HG02870 (cell line): ENCODE results near the gene P4HA2.

ENCODE experiments used
- ATAC-seq: cut with Tn5 transposase; IDR thresholded peaks from one replicate; pipeline ENCODE4 v1.9.1; 2021; ENCODE audit warnings: mild to moderate bottlenecking, moderate library complexity; ENCODE audit not compliant: unreplicated experiment

Gene P4HA2

DNA sequence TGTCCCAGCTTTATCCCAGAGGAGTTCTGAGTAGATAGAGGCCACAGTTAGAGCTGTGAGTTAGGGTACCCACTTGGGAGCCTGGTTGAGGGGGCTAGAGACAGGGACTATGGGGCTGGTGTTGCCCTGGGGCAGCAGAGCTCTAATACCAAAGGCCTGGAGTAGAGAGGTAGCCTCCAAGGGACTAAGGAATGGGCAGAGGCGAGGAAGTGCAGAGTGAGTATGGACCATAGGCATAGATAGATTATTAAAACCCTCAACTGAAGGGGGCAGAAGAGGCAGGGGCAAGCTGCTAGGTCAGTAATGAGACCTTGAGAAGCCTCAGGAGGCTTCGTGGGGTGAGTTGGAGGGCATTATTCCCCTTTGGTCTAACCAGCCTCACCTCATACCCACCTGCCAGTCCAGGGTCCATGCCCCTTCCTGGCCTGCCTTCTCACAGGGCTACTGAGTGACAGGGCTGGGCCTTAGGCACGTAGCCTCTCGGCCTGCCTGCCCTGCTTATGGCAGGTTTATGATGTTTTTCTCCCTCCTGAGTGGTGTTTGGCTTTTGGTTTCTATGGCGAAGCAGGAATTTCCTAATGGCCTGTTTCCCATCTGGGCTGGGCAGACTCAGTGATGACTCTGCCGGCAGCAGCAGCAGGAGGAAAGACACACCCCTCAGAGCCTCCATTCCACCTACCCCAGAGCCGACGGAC, 37.8 kb upstream of the P4HA2 start:
- ATAC-seq = no peak

- no peak for ATAC-seq
These were observed 37.1 kb upstream of the P4HA2 start for GRCh38 chr5:132264546-132265335.

- ATAC-seq = no peak
These were observed 36.1 kb upstream of the P4HA2 start for GRCh38 chr5:132263548-132264261.

DNA sequence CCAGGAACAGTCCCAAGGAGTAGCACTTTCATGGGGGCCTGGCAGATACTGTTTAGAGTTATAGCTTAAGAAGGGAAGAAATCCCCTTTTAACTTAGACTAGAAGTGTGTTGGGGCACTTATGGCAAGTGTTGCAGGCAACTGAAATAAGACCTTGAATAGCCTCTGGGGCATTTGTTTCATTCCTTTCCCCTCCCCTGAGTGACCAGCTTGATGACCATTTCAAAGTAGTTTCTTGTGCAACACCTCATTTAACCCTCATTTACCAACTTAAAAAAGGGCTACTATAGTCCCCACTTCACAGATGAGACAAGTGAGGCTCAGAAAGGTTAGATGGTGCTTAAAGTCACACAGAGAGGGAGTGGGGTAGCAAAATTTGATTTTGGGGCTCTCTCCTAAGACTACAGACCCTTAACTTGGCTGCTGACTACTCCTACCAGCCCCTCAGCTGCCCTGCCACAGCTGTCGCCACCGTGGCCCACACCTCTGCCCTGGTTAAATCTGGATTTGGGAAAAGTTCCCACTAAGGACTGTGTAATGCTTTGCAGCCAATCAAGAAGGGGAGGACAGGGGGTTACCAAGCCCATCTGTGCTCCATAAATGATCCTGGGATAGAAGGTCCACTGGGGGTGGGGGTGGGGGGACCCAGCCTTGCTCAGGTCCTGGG, 35.4 kb upstream of the P4HA2 start:
- ATAC-seq = no peak

DNA sequence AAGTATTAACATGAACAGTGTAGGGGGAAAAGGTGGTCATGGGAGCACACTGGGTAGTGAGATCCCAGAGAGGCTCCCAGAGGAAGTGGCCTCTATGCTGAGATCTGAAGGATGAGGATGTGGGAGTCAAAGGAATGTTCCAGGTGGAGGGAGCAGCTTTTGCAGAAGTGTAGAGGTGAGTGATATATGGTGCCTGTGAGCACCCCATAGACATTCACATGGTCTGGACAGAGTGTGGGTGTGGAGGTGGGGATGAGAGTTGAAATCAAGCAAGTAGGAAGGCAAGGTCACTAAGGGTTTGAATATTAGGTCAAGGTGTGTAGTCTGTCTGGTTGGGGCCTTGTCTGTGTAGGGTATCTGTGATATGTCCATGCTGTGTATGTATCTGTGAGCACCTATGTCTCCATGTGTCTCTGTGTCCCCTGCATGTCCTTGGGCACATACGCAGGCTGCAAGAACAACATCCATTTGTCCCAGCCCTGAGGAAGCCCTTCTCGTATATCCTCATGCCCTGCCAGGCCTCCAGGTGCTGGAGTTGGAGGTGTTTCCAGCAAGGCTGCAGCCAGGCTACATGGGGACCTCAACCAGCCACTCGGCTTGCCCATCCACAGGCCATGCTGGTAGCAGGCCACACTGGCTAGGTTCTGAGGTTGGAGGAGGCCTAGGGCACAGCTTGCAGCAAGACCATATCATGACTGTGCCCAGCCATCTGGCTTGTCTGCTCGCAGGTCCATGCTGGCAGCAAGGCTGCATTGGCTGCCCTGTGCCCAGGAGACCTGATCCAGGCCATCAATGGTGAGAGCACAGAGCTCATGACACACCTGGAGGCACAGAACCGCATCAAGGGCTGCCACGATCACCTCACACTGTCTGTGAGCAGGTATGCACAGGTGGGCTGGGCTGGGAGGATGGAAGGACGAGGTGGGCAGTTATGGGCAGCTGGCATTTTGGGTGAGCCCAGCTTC, 34.5 kb upstream of the P4HA2 start:
- no peak for ATAC-seq

DNA sequence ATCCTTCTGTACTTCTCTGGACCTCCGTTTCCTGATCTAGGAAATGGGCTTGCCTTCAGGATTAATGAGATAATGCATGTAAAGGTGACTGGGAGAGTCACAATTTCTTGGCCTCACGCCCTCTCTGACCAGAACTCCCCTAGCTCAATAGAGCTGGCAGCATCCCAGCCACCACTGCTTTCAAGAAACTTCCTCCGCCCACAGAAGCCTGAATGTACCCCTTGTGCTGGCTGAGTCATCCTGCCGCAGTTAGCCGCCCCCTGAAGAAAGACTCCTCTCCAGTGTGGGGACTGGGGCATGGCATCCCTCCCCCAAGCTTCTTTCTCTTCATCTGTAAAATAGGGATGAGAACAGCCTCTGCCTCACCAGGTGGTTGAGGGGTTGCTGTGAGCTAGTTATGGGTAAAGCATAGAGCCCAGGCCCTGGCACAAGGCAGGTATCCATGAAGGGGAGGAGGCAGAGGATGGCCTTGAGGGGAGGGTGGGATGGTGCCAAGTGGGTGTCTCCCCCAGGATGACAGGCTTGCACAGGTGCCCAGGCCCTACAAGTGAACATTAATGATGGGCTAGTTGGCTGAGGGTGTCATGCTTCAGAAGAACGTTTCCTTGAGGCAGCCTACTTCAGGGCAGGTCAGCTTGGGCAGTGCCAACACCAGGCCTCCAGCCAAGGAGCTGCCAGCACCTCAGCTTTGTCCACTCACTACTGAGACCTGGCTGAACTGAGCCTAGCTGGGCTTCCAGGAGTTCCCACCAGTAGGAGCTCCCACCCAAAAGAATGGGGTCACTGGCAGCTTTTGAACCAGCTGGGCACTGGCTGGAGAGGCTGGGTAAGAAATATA, 33.3 kb upstream of the P4HA2 start:
- ATAC-seq = no peak

DNA sequence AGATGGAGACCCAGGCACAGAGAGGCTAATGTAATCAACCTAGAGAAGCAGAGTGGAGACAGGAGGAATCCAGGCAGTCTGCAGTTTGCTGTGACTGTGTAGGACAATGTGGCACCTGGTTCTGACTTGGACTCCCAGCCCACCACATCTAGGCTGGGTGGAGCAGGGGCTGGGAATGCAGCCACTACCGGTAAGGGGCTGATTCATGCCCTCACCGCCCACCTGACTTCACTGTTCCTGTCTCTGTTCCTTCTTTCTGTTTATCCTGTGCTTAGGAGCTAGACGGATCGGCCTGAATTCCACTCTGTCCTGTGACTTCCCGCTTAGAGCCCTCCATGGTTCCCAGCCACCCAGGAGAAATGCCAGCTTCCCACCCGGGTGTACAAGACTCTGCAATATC, 32.4 kb upstream of the P4HA2 start:
- no peak for ATAC-seq

DNA sequence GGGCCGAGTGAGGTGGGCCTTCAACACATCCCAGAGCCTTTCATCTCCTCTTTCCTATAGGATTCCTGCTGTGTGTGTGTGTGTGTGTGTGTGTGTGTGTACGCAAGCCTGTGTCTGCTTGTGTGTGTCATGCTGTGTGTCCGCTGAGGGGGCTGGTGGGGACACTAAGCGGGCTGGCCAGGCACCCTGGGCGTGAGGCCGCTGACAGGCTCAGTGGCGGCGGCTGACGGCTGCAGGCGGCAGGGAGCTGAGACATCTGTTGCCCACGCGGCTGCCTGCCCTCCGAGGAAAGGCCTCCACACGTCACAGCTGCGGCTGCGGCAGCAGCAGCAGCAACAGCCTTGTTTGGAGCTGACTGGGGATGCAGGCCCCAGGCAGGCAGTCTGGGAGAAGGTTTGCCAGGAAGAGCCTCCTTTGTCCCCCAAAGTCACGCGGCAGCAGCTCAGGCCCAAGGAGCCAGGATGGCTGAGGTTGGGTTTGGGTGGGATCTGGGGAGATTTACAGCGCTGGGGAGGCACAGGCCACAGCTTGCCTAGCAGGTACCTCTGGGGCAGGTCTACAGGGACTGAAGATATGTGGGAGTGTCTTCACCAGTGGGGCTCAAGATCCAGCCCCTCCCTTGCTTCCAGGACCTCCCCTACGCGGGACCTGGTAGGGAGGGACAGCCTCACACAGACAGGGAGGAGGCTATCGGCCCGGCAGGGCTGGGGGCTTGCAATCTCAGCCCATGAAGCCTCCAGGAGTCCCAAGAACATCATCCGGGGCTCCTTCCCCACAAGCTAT, 31.6 kb upstream of the P4HA2 start:
- no peak for ATAC-seq

DNA sequence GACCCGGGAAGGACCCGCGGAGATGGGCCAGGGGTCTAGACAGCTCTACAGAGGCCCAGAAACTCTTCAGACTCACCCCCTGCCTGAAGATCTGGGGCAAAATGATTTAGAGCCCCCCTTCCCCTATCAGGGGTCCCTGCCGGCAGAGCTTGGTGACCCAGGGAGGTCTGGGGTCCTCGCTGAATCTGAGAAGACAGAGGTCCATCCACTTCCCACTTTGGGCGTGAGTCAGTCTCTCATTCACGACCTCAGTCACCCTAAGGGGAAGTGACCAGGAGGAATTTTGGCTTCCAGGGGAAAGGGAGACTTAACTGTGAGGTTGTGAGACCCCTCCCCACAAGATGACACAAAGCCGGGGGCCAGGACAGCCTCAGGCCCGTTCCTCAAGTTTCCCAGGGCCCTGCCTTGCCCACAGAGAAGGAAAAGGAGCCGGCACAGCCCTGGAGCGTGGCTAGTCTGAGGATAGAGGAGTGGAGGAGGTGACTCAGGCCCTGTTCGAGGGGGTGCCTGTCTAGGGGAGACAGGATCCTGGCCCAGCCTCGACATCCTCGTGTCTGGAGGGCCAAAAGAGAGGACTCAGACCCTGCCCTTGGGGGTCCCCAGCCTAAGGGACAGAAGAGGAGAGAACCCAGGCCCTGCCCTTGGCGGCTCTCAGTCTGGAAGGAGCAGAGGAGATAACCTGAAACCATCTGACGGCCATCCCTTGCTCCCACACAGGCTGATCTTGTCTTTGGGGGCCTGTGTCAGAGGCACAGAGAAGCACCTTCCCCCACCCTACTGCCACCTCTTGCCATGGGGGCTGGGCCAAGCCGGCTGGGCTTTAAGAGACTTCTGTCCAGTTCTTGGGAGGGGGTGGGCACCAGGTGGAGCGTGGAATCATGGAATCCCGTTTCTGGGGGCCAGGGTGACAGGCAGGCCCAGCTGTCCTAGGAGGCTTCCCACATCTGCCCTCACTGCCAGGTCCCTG, 30.7 kb upstream of the P4HA2 start:
- ATAC-seq = no peak

DNA sequence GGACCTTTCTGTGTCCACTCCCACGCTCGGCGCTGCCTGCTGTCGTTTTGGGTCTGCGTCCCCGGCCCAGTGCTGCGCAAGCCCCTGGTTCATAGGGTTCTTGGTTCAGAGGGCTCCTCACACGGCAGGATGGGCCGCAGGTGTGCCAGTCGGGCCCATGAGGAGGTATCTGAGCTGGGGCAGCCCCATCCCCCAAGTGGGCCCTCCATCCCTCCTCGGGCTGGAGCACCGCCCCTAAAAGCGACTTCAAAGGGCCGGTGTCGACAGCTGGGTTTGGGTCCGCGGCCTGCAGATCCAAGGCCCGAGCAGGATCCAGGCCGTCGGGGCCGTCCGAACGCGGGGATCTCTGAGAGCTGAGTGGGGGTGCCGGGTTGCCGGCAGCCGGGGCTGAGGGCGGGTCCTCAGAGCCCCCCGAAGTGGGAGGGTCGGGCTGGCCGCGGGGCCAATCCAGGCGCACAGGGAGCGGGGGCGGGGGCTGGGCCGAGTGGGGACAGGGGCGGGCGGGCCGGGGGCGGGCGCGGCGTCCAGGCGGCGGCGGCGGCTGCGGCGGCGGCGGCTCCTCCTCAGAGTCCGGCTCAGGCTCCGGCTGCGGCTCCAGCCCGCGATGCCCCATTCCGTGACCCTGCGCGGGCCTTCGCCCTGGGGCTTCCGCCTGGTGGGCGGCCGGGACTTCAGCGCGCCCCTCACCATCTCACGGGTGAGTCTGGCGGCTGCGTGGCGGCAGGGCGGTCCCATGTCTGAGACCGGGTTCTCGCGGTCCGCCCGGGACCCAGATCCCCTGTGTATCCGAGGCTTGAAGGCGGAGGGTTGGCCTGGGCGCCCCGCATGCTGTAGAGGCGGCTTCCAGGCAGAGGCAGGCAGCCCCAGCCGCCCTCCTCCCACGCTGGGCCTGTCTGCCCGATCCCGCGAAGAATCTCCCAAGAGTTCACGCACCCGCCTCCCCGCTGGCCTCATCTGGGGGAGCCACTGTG, 29.8 kb upstream of the P4HA2 start, which contains the start of gene PDLIM4:
TSS of gene PDLIM4 (plus strand) at position 566 of the 971 bp plus-strand sequence. CDS start at position 605, 39 bp downstream.
- ATAC-seq = no peak

DNA sequence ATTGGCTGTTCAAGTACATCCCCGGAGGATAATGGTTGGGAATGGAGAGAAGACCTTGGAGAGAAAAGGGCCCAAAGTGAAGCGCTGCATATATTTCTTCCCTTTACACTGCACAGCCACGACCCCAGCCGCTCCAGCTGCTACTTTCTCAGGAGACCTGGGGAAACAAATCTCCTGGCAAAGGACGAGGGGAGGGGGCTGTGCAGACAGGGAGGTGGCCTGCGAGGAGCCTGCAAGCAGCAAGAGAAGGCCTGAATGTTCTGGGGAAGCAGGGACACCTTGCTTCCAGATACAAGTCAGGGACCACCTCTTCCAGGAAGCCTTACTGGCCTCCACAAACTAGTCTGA, 29.1 kb upstream of the P4HA2 start:
- no peak for ATAC-seq

DNA sequence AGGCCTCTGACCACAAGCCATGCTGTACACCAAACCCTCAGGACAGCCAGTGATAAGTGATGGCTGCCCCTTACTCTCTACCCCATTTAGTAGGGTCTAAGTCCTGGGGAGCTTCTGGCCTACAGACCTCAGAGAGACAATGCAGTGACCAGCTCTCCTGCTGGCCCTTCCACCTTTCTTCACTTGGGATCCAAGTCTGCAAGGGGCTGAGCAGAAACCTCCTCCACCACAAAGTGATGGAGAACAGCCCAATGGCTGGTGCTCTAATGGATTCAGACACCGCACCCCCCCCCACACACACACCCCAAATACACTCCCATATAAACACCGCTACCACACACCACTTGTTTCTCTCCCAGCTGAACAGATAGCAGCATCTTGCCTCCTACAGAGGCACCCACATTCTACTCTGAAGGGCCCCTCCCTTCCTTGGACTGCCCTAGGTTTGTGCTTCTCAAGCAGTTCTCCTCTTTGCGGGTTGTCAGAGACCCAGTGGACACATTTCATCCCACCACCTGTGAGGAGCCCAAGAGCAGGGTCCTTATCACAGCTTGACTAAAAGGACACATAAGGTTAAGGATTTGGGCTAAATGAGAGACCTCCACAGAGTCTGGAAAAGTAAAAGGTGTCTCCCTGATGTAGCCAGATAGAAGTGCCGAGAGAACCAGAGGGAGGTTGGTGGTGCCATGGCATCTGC, 28.6 kb upstream of the P4HA2 start:
- no peak for ATAC-seq

- ATAC-seq = no peak
These were observed 26.8 kb upstream of the P4HA2 start for GRCh38 chr5:132254321-132254977.

- ATAC-seq = no peak
These were observed 26.0 kb upstream of the P4HA2 start for GRCh38 chr5:132253452-132254320.
